ENCODE data around the gene FOXO3.

- TF ChIP-seq CTCF (IDR thresholded peaks at IDR 0.05) (no peak), POLR2A (IDR thresholded peaks at IDR 0.05) (no peak), POLR2AphosphoS5 (IDR thresholded peaks at IDR 0.05) (no peak)
Measured at GRCh38 chr6:108652375-108652774, 91.7 kb downstream of the FOXO3 start.

Measured in prostate gland (tissue), 2 donors.